Gastrocnemius medialis (tissue), 4 donors: ENCODE measurements around the gene RPS6KA2. TPM values are rescaled to one million over a fixed set of nuclear protein-coding genes. Genes with fewer than 3 reads are reported as not detected.

Experiments used
- ATAC-seq, 2 donors: fragments of 150-250 bp; one replicate each; pipeline ENCODE4 v1.9.1; 2016
- DNase-seq, 2 donors: peaks; one replicate each; pipeline ENCODE4 v3.0.0-alpha.2; 2019
- H3K27ac ChIP-seq, 4 donors: fragments of 200-600 bp; sonication (generic); 1 replicate in 1 of 4; 2 replicates in 3 of 4; pipeline ENCODE4 v1.5.1; 2016 to 2018; ENCODE audit warnings: mild to moderate bottlenecking in 2 of 4, moderate library complexity in 1 of 4
- H3K27me3 ChIP-seq, 3 donors: fragments of 200-600 bp; sonication (generic) in 2 of 3; 1 replicate in 1 of 3; 2 replicates in 2 of 3; pipeline versions ENCODE4 v1.5.1 to v1.6.0; 2016 to 2019; ENCODE audit warnings: mild to moderate bottlenecking in 1 of 3, moderate library complexity in 1 of 3
- H3K36me3 ChIP-seq, 2 donors: fragments of 200-600 bp; sonication (generic) in 1 of 2; one replicate each; pipeline ENCODE4 v1.5.1; 2017 to 2018
- H3K4me1 ChIP-seq, 2 donors: fragments of 200-600 bp; sonication (generic) in 1 of 2; one replicate each; pipeline ENCODE4 v1.5.1; 2016 to 2017; ENCODE audit warnings: mild to moderate bottlenecking in 2 of 2
- H3K4me3 ChIP-seq, 4 donors: fragments of 200-600 bp; sonication (generic) in 3 of 4; 1 replicate in 1 of 4; 2 replicates in 3 of 4; pipeline ENCODE4 v1.5.1; 2016 to 2019; ENCODE audit warnings: mild to moderate bottlenecking in 2 of 4
- H3K9me3 ChIP-seq, 3 donors: fragments of 200-600 bp; sonication (generic) in 2 of 3; 1 replicate in 1 of 3; 2 replicates in 2 of 3; pipeline ENCODE4 v1.5.1; 2016 to 2019
- CTCF ChIP-seq, 5 experiments: fragments of 450-650 bp in 3 of 5; fragments of 200-600 bp in 2 of 5; sonication (generic) in 2 of 5; IDR thresholded peaks in 4 of 5; conservative IDR thresholded peaks in 1 of 5; 1 replicate in 4 of 5; 2 replicates in 1 of 5; pipeline ENCODE4 v1.5.1; 2016 to 2019; ENCODE audit warnings: antibody characterized with exemption in 5 of 5, mild to moderate bottlenecking in 3 of 5, moderate library complexity in 3 of 5
- POLR2A ChIP-seq, 2 donors: fragments of 450-650 bp; IDR thresholded peaks; one replicate each; pipeline ENCODE4 v1.6.1; 2017; ENCODE audit warnings: antibody characterized with exemption in 2 of 2, mild to moderate bottlenecking in 2 of 2, moderate library complexity in 2 of 2
- in situ Hi-C, 4 donors: fragments of 200-750 bp; cut with MboI; loops; one replicate each; pipeline versions ENCODE4 v1.15.0 to v1.8.0; 2017; ENCODE audit warnings: low sequenced_read_pairs in 4 of 4
- intact Hi-C: fragments of 100-400 bp; cut with DNase I; formaldehyde crosslinking; loops from one replicate; pipeline ENCODE4 v1.15.1; 2023; ENCODE audit warnings: low total_unique reads
- total RNA-seq, 4 donors: library from RNA; depleted of rRNA; stranded (reverse); fragments of >200 nt; gene quantifications; one replicate each; pipeline versions ENCODE4 v1.1.0 to v1.2.3, GENCODE V29; 2016

The RPS6KA2 gene
- total RNA-seq, 4 donors from 2014 or later: 18.7 to 35.7 (median 27.4) TPM

DNA sequence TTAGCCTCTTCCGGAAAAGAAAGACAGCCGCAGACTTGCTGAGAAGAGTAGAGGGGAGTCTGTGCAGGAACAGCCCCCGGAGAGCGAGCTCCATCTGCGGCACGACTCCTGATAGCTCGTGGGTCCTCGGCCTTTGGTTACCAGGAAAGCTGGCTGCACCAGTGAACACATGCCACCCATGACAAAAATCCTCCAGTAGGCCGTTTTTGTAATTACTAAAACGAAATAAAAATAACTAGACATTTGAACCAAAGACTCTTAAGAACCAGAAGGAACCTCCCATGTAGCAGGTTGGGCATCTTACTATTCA, 82.8 kb downstream of the RPS6KA2 start:
- ATAC-seq (no peak), DNase-seq (no peak)
- Histone ChIP-seq H3K27me3 (no peaks in the 10 kb centered on the region), H3K4me3 (no peak overlapping the region), H3K9me3 (no peaks in the 10 kb centered on the region), H3K4me1 (peaks cover 7 to 23% of the 10 kb centered on the region in 2 donors), H3K36me3 (no peaks in the 10 kb centered on the region), H3K27ac (no peak overlapping the region)
- in situ Hi-C loops: no loop called here
- intact Hi-C loops: no loop called here
- TF ChIP-seq POLR2A (IDR thresholded peaks at IDR 0.05): no peak
- no peak for TF ChIP-seq CTCF (IDR thresholded peaks at IDR 0.05 in 4 of 5, conservative IDR thresholded peaks at IDR 0.05 in 1 of 5)

DNA sequence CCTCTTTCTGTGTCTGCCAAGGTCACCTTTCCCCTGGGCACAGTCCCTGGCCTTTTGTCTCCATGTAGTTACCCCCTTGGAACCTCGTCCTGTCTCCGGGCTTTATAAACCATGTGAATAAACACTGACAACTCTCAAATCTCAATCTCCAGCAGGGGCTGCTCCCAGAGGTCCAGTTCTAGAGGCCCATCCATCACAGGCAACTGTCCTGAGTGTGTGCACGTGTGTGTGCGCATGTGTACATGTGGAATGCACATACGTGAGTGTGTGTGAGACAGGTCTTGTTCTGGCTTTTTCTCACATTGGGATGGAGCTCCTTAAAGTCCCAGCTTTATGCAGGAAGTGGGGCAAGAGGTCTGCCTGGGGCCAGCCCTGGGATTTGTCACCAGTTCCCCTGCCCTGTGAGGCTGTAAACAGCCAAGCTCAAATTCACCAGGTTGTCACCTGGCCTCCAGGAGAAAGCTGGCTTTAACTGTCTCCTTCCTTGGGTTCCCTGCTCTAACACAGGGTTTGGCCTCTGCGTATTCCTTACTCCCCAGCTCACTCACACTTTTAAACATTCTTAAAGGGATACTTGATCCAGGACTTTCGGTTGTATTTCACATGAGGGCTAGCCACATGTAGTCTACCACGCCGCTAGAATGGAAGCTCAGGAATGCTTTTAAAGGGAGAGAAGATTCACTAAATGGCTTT, 83.3 kb downstream of the RPS6KA2 start:
- intact Hi-C loops: no loop called here
- ATAC-seq: no peak
- TF ChIP-seq CTCF (IDR thresholded peaks at IDR 0.05 in 4 of 5, conservative IDR thresholded peaks at IDR 0.05 in 1 of 5) (no peak), POLR2A (IDR thresholded peaks at IDR 0.05) (no peak)
- peaks cover 7 to 23% of the 10 kb centered on the region in 2 donors for H3K4me1 ChIP-seq
- H3K4me3 ChIP-seq: no peak overlapping the region
- no peaks in the 10 kb centered on the region for H3K36me3 ChIP-seq
- H3K27ac ChIP-seq: peak overlapping the region in 1 of 4 donors; percentile 66
- in situ Hi-C loops: no loop called here
- H3K9me3 ChIP-seq: no peaks in the 10 kb centered on the region
- no peak for DNase-seq
- no peaks in the 10 kb centered on the region for H3K27me3 ChIP-seq

- no peaks in the 10 kb centered on the region for H3K9me3 ChIP-seq
- in situ Hi-C loops: no loop called here
- ATAC-seq (no peak), DNase-seq (no peak)
- H3K4me1 ChIP-seq: peaks cover 7 to 23% of the 10 kb centered on the region in 2 donors
- intact Hi-C loops: no loop called here
- peak overlapping the region; percentile 46 to 66 (median 57) for H3K27ac ChIP-seq
- no peak overlapping the region for H3K4me3 ChIP-seq
- TF ChIP-seq POLR2A (IDR thresholded peaks at IDR 0.05) (no peak), CTCF (IDR thresholded peaks at IDR 0.05 in 4 of 5, conservative IDR thresholded peaks at IDR 0.05 in 1 of 5) (no peak)
- no peaks in the 10 kb centered on the region for H3K27me3 ChIP-seq
- peaks cover 0 to 4% of the 10 kb centered on the region in 2 donors for H3K36me3 ChIP-seq
Observed at GRCh38 chr6:166542580-166542912, 84.5 kb downstream of the RPS6KA2 start.

DNA sequence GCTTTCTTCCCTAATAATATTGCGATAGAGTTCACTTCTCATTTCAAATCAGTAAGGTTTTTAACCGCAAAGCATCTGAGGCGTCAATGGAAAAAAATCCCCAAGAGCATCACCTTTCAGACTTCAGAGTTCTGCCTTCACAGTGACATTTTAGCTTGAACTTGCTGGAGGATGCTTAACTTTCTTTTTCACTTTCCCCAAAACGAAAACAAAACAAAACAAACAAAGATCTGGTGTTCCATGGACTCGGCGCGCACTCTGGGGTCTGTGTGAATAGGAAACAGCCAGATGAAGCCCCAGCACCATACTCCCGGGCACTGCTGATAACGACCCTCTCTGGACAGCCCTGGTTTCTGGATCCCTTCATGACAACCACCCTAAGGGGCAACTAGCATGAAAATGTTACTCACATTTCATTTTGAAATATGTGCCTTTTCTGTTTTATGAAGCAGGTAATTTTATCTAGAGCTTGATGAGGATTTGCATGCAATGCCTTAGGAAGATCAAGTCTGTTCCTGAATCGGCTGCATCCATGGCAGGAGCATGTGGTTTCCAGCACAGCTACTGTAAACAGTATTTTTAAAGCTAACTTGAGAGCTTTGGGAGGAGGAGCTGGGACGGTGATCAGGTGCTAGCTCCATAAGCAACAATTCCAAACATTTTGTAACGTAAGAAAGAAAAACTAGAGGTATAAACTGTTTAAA, 85.0 kb downstream of the RPS6KA2 start:
- Histone ChIP-seq H3K27ac (peak overlapping the region; percentile 46 to 66 (median 57)), H3K4me3 (peak overlapping the region in 2 of 4 donors; percentile 31), H3K36me3 (peaks cover 0 to 10% of the 10 kb centered on the region in 2 donors), H3K9me3 (no peaks in the 10 kb centered on the region), H3K27me3 (no peaks in the 10 kb centered on the region), H3K4me1 (peaks cover 7 to 23% of the 10 kb centered on the region in 2 donors)
- TF ChIP-seq POLR2A (IDR thresholded peaks at IDR 0.05) (no peak), CTCF (IDR thresholded peaks at IDR 0.05 in 4 of 5, conservative IDR thresholded peaks at IDR 0.05 in 1 of 5) (no peak)
- ATAC-seq (no peak), DNase-seq (no peak)
- in situ Hi-C loops: no loop called here
- intact Hi-C loops: no loop called here
